Peyer's patch (tissue), 4 donors: ENCODE measurements around the gene GNG4. TPM values are rescaled to one million over a fixed set of nuclear protein-coding genes. Genes with fewer than 3 reads are reported as not detected.

ENCODE experiments used
- DNase-seq, 3 donors: peaks; one replicate each; pipeline ENCODE4 v3.0.0-alpha.2; 2017 to 2019
- H3K27ac ChIP-seq, 4 donors: fragments of 200-600 bp; sonication (generic); one replicate each; pipeline ENCODE4 v1.5.1; 2016 to 2019
- H3K27me3 ChIP-seq, 2 donors: fragments of 200-600 bp; sonication (generic); one replicate each; pipeline ENCODE4 v1.5.1; 2019
- H3K36me3 ChIP-seq, 3 donors: fragments of 200-600 bp; sonication (generic); one replicate each; pipeline ENCODE4 v1.5.1; 2016 to 2019
- H3K4me1 ChIP-seq, 4 donors: fragments of 200-600 bp; sonication (generic); one replicate each; pipeline ENCODE4 v1.5.1; 2016 to 2019
- H3K4me3 ChIP-seq, 4 donors: fragments of 200-600 bp; sonication (generic); 1 replicate in 3 of 4; 2 replicates in 1 of 4; pipeline ENCODE4 v1.5.1; 2016 to 2019; ENCODE audit warnings: mild to moderate bottlenecking in 1 of 4
- H3K9me3 ChIP-seq, 4 donors: fragments of 200-600 bp; sonication (generic); one replicate each; pipeline ENCODE4 v1.5.1; 2016 to 2019; ENCODE audit warnings: mild to moderate bottlenecking in 1 of 4
- POLR2A ChIP-seq, 2 donors: fragments of 450-650 bp; IDR thresholded peaks; one replicate each; pipeline ENCODE4 v1.5.1; 2017; ENCODE audit warnings: antibody characterized with exemption in 2 of 2, mild to moderate bottlenecking in 2 of 2, moderate library complexity in 2 of 2
- total RNA-seq, 4 donors: library from RNA; depleted of rRNA; stranded (reverse); fragments of >200 nt; gene quantifications; one replicate each; pipeline ENCODE4 v1.1.0, GENCODE V29; 2016
- TF ChIP-seq, protein P1 (sequence below), 6 experiments: fragments of 450-650 bp in 4 of 6; fragments of 200-600 bp in 2 of 6; sonication (generic) in 1 of 6; IDR thresholded peaks; one replicate each; pipeline ENCODE4 v1.5.1; 2017 to 2019; ENCODE audit warnings: antibody characterized with exemption in 6 of 6, mild to moderate bottlenecking in 3 of 6, moderate library complexity in 1 of 6

GNG4 gene
- total RNA-seq, 4 donors from 2014 or later = 1.6 to 9.1 (median 2.9) TPM

DNA sequence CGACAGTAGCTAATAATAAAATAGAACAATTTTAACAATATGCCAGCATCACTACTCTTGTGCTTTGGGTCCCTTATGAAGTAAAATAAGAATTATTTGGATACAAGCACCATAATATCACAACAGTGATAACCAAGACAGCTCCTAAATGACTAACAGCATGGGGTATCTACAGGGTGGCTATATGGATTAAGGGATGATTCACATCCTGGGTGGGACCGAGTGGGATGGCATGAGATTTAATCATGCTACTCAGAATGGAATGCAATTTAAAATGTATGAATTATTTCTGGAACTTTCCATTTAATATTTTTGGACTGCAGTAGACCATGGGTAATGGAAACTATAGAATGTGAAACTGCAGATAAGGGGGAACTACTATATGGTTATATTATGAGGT, 117.2 kb downstream of the GNG4 start:
- TF ChIP-seq, protein P1, sequence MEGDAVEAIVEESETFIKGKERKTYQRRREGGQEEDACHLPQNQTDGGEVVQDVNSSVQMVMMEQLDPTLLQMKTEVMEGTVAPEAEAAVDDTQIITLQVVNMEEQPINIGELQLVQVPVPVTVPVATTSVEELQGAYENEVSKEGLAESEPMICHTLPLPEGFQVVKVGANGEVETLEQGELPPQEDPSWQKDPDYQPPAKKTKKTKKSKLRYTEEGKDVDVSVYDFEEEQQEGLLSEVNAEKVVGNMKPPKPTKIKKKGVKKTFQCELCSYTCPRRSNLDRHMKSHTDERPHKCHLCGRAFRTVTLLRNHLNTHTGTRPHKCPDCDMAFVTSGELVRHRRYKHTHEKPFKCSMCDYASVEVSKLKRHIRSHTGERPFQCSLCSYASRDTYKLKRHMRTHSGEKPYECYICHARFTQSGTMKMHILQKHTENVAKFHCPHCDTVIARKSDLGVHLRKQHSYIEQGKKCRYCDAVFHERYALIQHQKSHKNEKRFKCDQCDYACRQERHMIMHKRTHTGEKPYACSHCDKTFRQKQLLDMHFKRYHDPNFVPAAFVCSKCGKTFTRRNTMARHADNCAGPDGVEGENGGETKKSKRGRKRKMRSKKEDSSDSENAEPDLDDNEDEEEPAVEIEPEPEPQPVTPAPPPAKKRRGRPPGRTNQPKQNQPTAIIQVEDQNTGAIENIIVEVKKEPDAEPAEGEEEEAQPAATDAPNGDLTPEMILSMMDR (IDR thresholded peaks at IDR 0.05) = no peak
- no peak for TF ChIP-seq POLR2A (IDR thresholded peaks at IDR 0.05)
- H3K27ac ChIP-seq = no peak overlapping the region
- no peaks in the 10 kb centered on the region for H3K4me1 ChIP-seq
- DNase-seq = no peak
- no peaks in the 10 kb centered on the region for H3K9me3 ChIP-seq
- H3K27me3 ChIP-seq = no peaks in the 10 kb centered on the region
- H3K4me3 ChIP-seq = no peak overlapping the region
- no peaks in the 10 kb centered on the region for H3K36me3 ChIP-seq

DNA sequence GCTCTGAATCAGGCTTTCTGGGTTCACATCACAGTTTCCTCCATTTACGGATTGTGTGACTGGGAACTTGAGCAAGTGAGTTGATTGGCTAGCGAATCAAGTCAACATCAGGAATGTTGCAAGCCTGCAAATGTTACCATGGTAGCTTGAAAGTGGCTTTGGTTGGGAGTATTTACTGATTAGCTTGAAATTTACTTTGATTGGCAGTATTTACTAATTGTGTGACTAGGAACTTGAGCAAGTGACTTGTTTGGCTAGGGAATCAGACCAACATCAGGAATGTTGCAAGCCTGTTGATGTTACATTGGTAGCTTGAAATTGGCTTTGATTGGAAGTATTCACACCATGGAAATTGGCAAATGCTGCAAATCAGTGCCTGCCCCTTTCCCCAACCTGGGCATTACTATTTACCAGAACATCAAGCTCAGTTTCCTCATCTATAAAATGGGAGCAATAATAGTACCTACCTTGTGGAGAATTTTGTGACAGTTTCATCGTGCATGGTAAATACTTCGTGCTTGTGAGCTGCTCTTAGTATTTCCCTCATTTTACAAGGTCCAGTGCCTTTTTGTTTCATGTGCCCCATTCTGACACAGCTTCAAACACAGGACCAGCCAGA, 122.3 kb downstream of the GNG4 start:
- no peak overlapping the region for H3K27ac ChIP-seq
- H3K4me1 ChIP-seq = no peaks in the 10 kb centered on the region
- H3K27me3 ChIP-seq = no peaks in the 10 kb centered on the region
- no peaks in the 10 kb centered on the region for H3K36me3 ChIP-seq
- no peak for DNase-seq
- H3K9me3 ChIP-seq = no peaks in the 10 kb centered on the region
- no peak overlapping the region for H3K4me3 ChIP-seq
- TF ChIP-seq, protein P1 (IDR thresholded peaks at IDR 0.05) = no peak
- no peak for TF ChIP-seq POLR2A (IDR thresholded peaks at IDR 0.05)

DNA sequence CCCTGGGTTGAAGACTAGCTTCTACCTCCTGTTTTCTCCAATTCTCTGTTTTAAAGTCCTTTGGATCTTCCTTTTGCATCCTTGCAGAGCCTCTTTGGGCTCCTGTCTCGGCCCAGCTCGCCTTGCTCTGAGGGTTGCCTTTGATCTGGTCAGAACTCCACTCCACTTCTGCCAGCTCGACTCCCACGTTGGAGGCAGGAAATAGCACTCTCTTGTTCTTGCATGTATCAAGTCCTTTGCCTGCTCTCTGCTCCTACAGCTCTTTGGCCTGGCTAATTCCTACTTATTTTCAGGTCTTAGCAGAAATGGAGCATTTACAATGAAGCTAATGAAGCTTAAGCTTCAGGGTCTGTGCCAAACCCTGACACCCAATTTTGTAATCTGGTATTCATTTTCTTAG, 124.3 kb downstream of the GNG4 start:
- no peak for DNase-seq

DNA sequence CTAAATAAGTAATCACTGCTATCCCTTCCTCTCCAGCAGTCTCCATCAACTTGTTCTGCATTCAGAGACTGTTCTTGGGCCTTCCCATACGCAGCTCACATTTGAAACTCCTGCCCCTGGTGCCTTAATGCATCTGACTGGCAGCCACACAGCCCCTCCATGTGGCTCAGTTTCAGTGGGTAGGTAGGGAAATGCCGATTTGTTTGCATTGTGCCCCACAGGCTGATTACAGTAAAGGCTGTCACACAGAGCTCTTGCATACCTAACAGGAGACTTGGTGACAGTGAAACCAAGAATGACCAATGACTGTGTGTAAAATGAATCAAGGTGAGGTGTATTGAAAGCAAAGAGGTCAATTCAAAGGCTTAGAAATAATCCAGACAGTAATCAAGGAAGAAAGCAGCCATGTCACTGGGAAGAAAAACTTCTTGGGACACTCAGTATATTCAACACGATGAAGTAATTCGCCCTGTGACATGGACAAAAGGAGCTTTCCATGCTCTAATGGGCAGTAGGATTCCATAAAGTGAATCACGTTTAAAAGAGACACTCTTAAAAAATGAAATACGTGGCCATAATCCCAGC, 132.6 kb downstream of the GNG4 start:
- no peak for DNase-seq
- H3K4me3 ChIP-seq = no peak overlapping the region
- TF ChIP-seq POLR2A (IDR thresholded peaks at IDR 0.05) = no peak
- TF ChIP-seq, protein P1 (IDR thresholded peaks at IDR 0.05) = no peak
- no peaks in the 10 kb centered on the region for H3K27me3 ChIP-seq
- no peaks in the 10 kb centered on the region for H3K9me3 ChIP-seq
- no peak overlapping the region for H3K27ac ChIP-seq
- H3K36me3 ChIP-seq = no peaks in the 10 kb centered on the region
- H3K4me1 ChIP-seq = no peaks in the 10 kb centered on the region

More for the DNA sequence above, 124.3 kb downstream of the GNG4 start:
- H3K9me3 ChIP-seq = no peaks in the 10 kb centered on the region
- no peaks in the 10 kb centered on the region for H3K27me3 ChIP-seq
- no peak for TF ChIP-seq POLR2A (IDR thresholded peaks at IDR 0.05)
- TF ChIP-seq, protein P1 (IDR thresholded peaks at IDR 0.05) = no peak
- no peaks in the 10 kb centered on the region for H3K36me3 ChIP-seq
- H3K27ac ChIP-seq = no peak overlapping the region
- H3K4me1 ChIP-seq = no peaks in the 10 kb centered on the region
- H3K4me3 ChIP-seq = no peak overlapping the region

DNA sequence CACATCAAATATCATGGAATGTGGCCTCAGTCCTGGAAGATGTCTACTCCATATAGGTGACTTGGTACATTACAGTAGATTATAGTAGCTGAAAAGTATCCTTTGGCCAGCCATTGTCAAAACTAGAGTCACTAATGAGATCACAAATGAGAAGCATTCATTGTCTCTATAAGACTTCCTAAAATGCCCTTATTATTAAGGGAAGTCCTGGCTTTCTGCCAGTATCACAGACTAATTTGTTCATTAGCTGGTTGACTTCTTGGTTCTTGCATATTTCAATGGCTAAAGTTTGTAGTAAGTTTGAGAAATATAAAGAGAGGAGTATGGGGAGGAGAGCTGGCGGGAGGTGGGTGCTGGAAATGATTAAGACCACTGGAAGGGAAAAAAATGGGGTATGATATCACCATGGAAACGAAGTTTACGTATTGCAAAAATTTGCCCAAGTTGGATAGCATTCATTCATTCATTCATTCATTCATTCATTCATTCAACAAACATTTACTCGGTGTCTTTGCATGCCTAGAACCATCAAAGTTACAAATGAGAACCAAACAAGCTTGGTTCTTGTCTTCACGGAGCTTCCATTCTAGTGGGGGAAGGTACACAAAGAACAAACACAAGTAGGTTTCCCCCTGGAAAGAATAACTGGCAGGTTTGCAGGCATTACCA, 133.6 kb downstream of the GNG4 start:
- Histone ChIP-seq H3K27me3 (no peaks in the 10 kb centered on the region), H3K4me1 (no peaks in the 10 kb centered on the region), H3K36me3 (no peaks in the 10 kb centered on the region), H3K27ac (no peak overlapping the region), H3K4me3 (no peak overlapping the region), H3K9me3 (no peaks in the 10 kb centered on the region)
- TF ChIP-seq, protein P1 (IDR thresholded peaks at IDR 0.05) = no peak
- no peak for TF ChIP-seq POLR2A (IDR thresholded peaks at IDR 0.05)
- DNase-seq = no peak
